GM19193 (cell line): ENCODE measurements around the gene BROX.

Experiments
- POLR2A ChIP-seq: IDR thresholded peaks from 4 replicates; pipeline ENCODE4 v1.6.1; 2011; ENCODE audit not compliant: insufficient read depth, insufficient read length; ENCODE audit errors: extremely low read depth

The BROX gene

GRCh38 chr1:222712253-222713090, at the start of gene BROX, which contains the start of gene AIDA:
TSS of gene BROX (plus strand) at chr1:222712564. CDS start at chr1:222715700, 3,136 bp downstream.
TSS of gene AIDA (minus strand) at chr1:222712491. CDS start at chr1:222712317, 174 bp downstream.
- TF ChIP-seq POLR2A = peak; percentile 40

GRCh38 chr1:222663431-222663934, 48.9 kb upstream of the BROX start:
- TF ChIP-seq POLR2A = no peak

- no peak for TF ChIP-seq POLR2A
These were observed 46.4 kb upstream of the BROX start for GRCh38 chr1:222665964-222666363.

- no peak for TF ChIP-seq POLR2A
These were observed 42.3 kb upstream of the BROX start for GRCh38 chr1:222670110-222670509.

- TF ChIP-seq POLR2A = no peak
These were observed 32.3 kb upstream of the BROX start for GRCh38 chr1:222680080-222680479.

GRCh38 chr1:222691016-222691415, 21.3 kb upstream of the BROX start:
- no peak for TF ChIP-seq POLR2A

GRCh38 chr1:222694927-222695326, 17.4 kb upstream of the BROX start:
- TF ChIP-seq POLR2A = no peak

- TF ChIP-seq POLR2A = no peak
These were observed 15.6 kb upstream of the BROX start for GRCh38 chr1:222696741-222697140.

GRCh38 chr1:222697203-222697602, 15.2 kb upstream of the BROX start:
- TF ChIP-seq POLR2A = no peak

GRCh38 chr1:222697826-222698225, 14.5 kb upstream of the BROX start:
- no peak for TF ChIP-seq POLR2A

GRCh38 chr1:222702210-222702609, 10.2 kb upstream of the BROX start:
- TF ChIP-seq POLR2A = no peak

- no peak for TF ChIP-seq POLR2A
These were observed 8.1 kb upstream of the BROX start for GRCh38 chr1:222704260-222704659.

GRCh38 chr1:222706815-222707214, 5.5 kb upstream of the BROX start:
- no peak for TF ChIP-seq POLR2A

GRCh38 chr1:222709700-222710153, 2.6 kb upstream of the BROX start:
- TF ChIP-seq POLR2A = no peak

- TF ChIP-seq POLR2A = no peak
These were observed 778 bp upstream of the BROX start for GRCh38 chr1:222711319-222712252.
